Astrocyte (in vitro differentiated cells and primary cell): ENCODE data around the gene SOS2. TPM values are rescaled to one million over a fixed set of nuclear protein-coding genes. Genes with fewer than 3 reads are reported as not detected.

Source experiments
- DNase-seq: peaks from one replicate; pipeline ENCODE4 v3.0.0-alpha.2; 2010; ENCODE audit warnings: low read depth
- FAIRE-seq: peaks from 2 replicates; lab custom pipeline; 2011; peaks lifted over from hg19 to GRCh38; lab: Jason Lieb, UNC
- H2AFZ ChIP-seq: 2 replicates; pipeline ENCODE4 v1.6.0; 2012; ENCODE audit warnings: low read depth, low read length, inconsistent platforms
- H3K27ac ChIP-seq: 2 replicates; pipeline ENCODE4 v1.5.1; 2011; ENCODE audit warnings: low read depth, low read length, inconsistent platforms
- H3K27me3 ChIP-seq: 2 replicates; pipeline ENCODE4 v1.6.0; 2011; ENCODE audit warnings: low read length, inconsistent platforms; ENCODE audit not compliant: insufficient read depth
- H3K36me3 ChIP-seq: 2 replicates; pipeline ENCODE4 v1.5.1; 2011; ENCODE audit warnings: low read length, inconsistent platforms; ENCODE audit not compliant: insufficient read depth
- H3K4me1 ChIP-seq: 2 replicates; pipeline ENCODE4 v1.5.1; 2011; ENCODE audit warnings: low read length, inconsistent platforms; ENCODE audit not compliant: insufficient read depth
- H3K4me2 ChIP-seq: 2 replicates; pipeline ENCODE4 v1.6.0; 2012; ENCODE audit warnings: low read length, inconsistent platforms
- H3K4me3 ChIP-seq: 2 replicates; pipeline ENCODE4 v1.5.1; 2011; ENCODE audit warnings: low read depth, mild to moderate bottlenecking, low read length, inconsistent platforms; ENCODE audit not compliant: insufficient read depth
- H3K79me2 ChIP-seq: 2 replicates; pipeline ENCODE4 v1.6.0; 2012; ENCODE audit warnings: mild to moderate bottlenecking, low read length, inconsistent platforms; ENCODE audit not compliant: insufficient read depth
- H3K9ac ChIP-seq: 2 replicates; pipeline ENCODE4 v1.6.0; 2012; ENCODE audit warnings: mild to moderate bottlenecking, low read length, inconsistent platforms
- H3K9me3 ChIP-seq: 2 replicates; pipeline ENCODE4 v1.5.1; 2012; ENCODE audit warnings: low read depth, mild to moderate bottlenecking, low read length, inconsistent platforms; ENCODE audit not compliant: insufficient read depth
- H4K20me1 ChIP-seq: 2 replicates; pipeline ENCODE4 v1.6.0; 2012; ENCODE audit warnings: low read length, inconsistent platforms; ENCODE audit not compliant: insufficient read depth
- H3K27ac Mint-ChIP-seq: one replicate; pipeline ENCODE4 v1.8.0; 2021; ENCODE audit warnings: mild to moderate bottlenecking, mixed read lengths; ENCODE audit not compliant: unreplicated experiment
- H3K27me3 Mint-ChIP-seq: one replicate; pipeline ENCODE4 v1.8.0; 2021; ENCODE audit warnings: low read depth, mixed read lengths; ENCODE audit not compliant: unreplicated experiment
- H3K36me3 Mint-ChIP-seq: one replicate; pipeline ENCODE4 v1.8.0; 2021; ENCODE audit warnings: low read depth, mixed read lengths; ENCODE audit not compliant: unreplicated experiment
- H3K4me1 Mint-ChIP-seq: one replicate; pipeline ENCODE4 v1.8.0; 2021; ENCODE audit warnings: low read depth, mixed read lengths; ENCODE audit not compliant: unreplicated experiment
- H3K4me3 Mint-ChIP-seq: one replicate; pipeline ENCODE4 v1.8.0; 2021; ENCODE audit warnings: mild to moderate bottlenecking, moderate library complexity, mixed read lengths; ENCODE audit not compliant: unreplicated experiment
- H3K9me3 Mint-ChIP-seq: one replicate; pipeline ENCODE4 v1.8.0; 2021; ENCODE audit warnings: mild to moderate bottlenecking, mixed read lengths; ENCODE audit not compliant: unreplicated experiment
- EZH2 ChIP-seq: IDR thresholded peaks from 2 replicates; pipeline ENCODE4 v1.6.1; 2012; ENCODE audit warnings: mild to moderate bottlenecking, low read length, inconsistent platforms; ENCODE audit not compliant: insufficient read depth
- total RNA-seq: library from RNA; stranded (reverse); gene quantifications from 2 replicates; pipeline ENCODE4 v1.2.1, GENCODE V29; 2021
- TF ChIP-seq, protein P1 (sequence below): IDR thresholded peaks from 2 replicates; pipeline ENCODE4 v1.5.1; 2011; ENCODE audit warnings: low read depth, mild to moderate bottlenecking, inconsistent platforms, low read length, moderate library complexity; ENCODE audit not compliant: insufficient read depth

Gene SOS2
- total RNA-seq, 1 donor from 2014 or later = 18.3 TPM

DNA sequence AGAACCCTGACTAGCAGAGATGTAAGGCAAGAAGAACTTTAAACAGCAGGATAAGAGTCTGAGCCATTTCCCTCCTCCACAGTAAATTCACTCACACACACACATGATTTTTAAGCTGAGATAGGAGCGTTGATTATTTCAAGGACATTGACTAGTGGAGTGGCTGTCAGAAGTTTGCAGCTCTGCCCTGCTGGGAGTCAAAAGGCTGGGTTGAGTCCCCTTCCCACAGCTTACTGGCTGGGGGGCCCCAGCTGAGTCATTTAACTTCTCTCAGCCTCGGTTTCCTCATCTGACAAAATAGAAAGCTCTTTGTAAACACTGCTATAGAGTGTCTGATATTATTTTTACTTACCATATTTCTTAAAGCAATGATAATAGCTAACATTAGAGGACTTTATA is 143.3 kb downstream of the SOS2 start:
- Histone ChIP-seq H3K27ac (no peak overlapping the region), H3K4me2 (no peak overlapping the region), H2AFZ (no peak overlapping the region), H3K4me3 (no peak overlapping the region), H3K79me2 (no peaks in the 10 kb centered on the region), H3K4me1 (peaks cover 5% of the 10 kb centered on the region), H3K36me3 (no peaks in the 10 kb centered on the region), H4K20me1 (no peaks in the 10 kb centered on the region), H3K27me3 (no peaks in the 10 kb centered on the region), H3K9ac (no peak overlapping the region), H3K9me3 (no peaks in the 10 kb centered on the region)
- Mint-ChIP-seq H3K27ac (no peak overlapping the region), H3K9me3 (no peaks in the 10 kb centered on the region), H3K36me3 (no peaks in the 10 kb centered on the region), H3K4me1 (peaks cover 19% of the 10 kb centered on the region), H3K27me3 (no peaks in the 10 kb centered on the region), H3K4me3 (no peak overlapping the region)
- DNase-seq (no peak), FAIRE-seq (no peak)
- TF ChIP-seq, protein P1, sequence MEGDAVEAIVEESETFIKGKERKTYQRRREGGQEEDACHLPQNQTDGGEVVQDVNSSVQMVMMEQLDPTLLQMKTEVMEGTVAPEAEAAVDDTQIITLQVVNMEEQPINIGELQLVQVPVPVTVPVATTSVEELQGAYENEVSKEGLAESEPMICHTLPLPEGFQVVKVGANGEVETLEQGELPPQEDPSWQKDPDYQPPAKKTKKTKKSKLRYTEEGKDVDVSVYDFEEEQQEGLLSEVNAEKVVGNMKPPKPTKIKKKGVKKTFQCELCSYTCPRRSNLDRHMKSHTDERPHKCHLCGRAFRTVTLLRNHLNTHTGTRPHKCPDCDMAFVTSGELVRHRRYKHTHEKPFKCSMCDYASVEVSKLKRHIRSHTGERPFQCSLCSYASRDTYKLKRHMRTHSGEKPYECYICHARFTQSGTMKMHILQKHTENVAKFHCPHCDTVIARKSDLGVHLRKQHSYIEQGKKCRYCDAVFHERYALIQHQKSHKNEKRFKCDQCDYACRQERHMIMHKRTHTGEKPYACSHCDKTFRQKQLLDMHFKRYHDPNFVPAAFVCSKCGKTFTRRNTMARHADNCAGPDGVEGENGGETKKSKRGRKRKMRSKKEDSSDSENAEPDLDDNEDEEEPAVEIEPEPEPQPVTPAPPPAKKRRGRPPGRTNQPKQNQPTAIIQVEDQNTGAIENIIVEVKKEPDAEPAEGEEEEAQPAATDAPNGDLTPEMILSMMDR = no peak
- no peak for TF ChIP-seq EZH2

DNA sequence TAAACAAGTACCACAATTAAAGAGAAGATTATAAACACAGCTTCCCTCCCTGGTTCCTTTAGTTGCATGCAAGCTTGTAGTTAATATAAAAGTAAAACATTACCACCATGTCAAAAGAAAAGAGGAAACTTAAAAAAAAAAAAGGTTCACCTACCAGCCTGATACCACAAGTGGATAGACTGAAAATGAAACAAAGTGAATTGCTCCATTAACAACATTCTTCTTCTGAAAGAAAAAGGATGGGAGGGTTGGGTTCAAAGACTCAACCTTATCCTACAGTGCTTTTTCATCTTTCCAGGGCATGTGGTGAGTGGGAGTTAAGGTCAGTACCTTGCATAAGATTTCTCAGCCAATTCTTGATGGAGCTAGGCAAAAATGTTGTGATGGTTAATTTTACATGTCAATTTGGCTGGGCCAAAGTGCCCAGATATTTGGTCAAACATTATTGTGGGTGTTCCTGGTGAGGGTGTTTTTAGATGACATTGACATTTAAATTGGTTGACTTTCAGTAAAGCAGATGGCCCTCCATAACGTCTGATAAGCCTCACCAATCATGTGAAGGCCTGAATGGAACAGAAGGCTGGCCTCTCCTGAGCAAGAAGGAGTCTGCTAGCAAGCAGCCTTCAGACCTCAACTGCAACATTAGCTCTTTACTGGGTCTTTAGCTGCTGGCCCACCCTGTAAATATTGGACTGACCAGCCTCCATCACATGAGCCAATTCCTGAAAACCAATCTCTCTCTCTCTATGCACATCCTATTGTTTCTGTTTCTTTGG is 143.8 kb downstream of the SOS2 start:
- Histone ChIP-seq H3K27me3 (no peaks in the 10 kb centered on the region), H3K4me1 (peaks cover 5% of the 10 kb centered on the region), H3K9me3 (no peaks in the 10 kb centered on the region), H4K20me1 (no peaks in the 10 kb centered on the region), H3K27ac (no peak overlapping the region), H3K4me3 (no peak overlapping the region), H3K79me2 (no peaks in the 10 kb centered on the region), H3K4me2 (no peak overlapping the region), H3K9ac (no peak overlapping the region), H2AFZ (no peak overlapping the region), H3K36me3 (no peaks in the 10 kb centered on the region)
- H3K36me3 Mint-ChIP-seq = no peaks in the 10 kb centered on the region
- H3K27ac Mint-ChIP-seq = no peak overlapping the region
- H3K4me3 Mint-ChIP-seq = no peak overlapping the region
- peaks cover 23% of the 10 kb centered on the region for H3K4me1 Mint-ChIP-seq
- TF ChIP-seq, protein P1 = no peak
- TF ChIP-seq EZH2 = no peak
- FAIRE-seq (no peak), DNase-seq (no peak)
- no peaks in the 10 kb centered on the region for H3K27me3 Mint-ChIP-seq
- no peaks in the 10 kb centered on the region for H3K9me3 Mint-ChIP-seq

DNA sequence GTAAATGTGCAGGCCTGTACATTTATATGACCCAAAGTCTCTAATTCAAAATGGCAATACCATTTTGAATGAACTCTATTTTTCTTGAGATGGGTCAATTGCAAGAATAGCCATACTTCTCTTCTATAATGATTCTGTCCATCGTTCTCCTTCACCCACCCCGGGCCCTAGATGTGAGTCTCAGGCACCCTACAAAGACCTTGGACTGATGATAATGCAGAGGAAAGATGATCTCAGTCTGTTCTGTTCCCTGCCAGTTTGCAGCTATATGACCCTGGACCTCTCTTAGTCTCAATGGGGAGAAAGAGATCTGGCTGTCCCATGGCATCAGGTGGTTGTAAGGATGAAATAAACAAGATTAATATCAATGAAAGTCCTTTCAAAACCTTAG is 145.1 kb downstream of the SOS2 start:
- H3K27me3 Mint-ChIP-seq = no peaks in the 10 kb centered on the region
- H3K79me2 ChIP-seq = no peaks in the 10 kb centered on the region
- H3K27ac Mint-ChIP-seq = no peak overlapping the region
- no peak overlapping the region for H3K4me3 Mint-ChIP-seq
- H2AFZ ChIP-seq = no peak overlapping the region
- H3K4me3 ChIP-seq = no peak overlapping the region
- no peak for FAIRE-seq
- TF ChIP-seq EZH2 = no peak
- TF ChIP-seq, protein P1 = no peak
- DNase-seq = no peak
- H3K27me3 ChIP-seq = no peaks in the 10 kb centered on the region
- H3K36me3 Mint-ChIP-seq = no peaks in the 10 kb centered on the region
- peaks cover 27% of the 10 kb centered on the region for H3K4me1 Mint-ChIP-seq
- H3K9me3 Mint-ChIP-seq = no peaks in the 10 kb centered on the region
- no peak overlapping the region for H3K27ac ChIP-seq
- no peaks in the 10 kb centered on the region for H3K36me3 ChIP-seq
- peaks cover 5% of the 10 kb centered on the region for H3K4me1 ChIP-seq
- no peaks in the 10 kb centered on the region for H4K20me1 ChIP-seq
- H3K4me2 ChIP-seq = no peak overlapping the region
- H3K9me3 ChIP-seq = no peaks in the 10 kb centered on the region
- H3K9ac ChIP-seq = no peak overlapping the region
